KMS-11 (cell line): Measurements from ENCODE around the gene SIAE.
A peak's percentile ranks its signal among the peaks of the same experiment; 100 is the strongest.

Source experiments
- H2AFZ ChIP-seq: fragments of 200-600 bp; sonication (generic); 2 replicates; pipeline ENCODE4 v1.6.1; 2016; ENCODE audit warnings: antibody characterized with exemption, mixed run types, low read depth
- H3K27ac ChIP-seq: fragments of 200-600 bp; sonication (generic); 2 replicates; pipeline ENCODE4 v1.6.1; 2016; ENCODE audit warnings: mild to moderate bottlenecking, mixed run types
- H3K27me3 ChIP-seq: fragments of 200-600 bp; sonication (generic); 2 replicates; pipeline ENCODE4 v1.6.1; 2017; ENCODE audit warnings: mild to moderate bottlenecking, low read depth, mixed run types, moderate library complexity; ENCODE audit not compliant: insufficient read depth
- H3K36me3 ChIP-seq: fragments of 200-600 bp; sonication (generic); 2 replicates; pipeline ENCODE4 v1.6.1; 2017; ENCODE audit warnings: mild to moderate bottlenecking, mixed run types; ENCODE audit not compliant: insufficient read depth
- H3K4me1 ChIP-seq: fragments of 200-600 bp; sonication (generic); 2 replicates; pipeline ENCODE4 v1.6.1; 2016; ENCODE audit warnings: mild to moderate bottlenecking, low read depth, mixed run types; ENCODE audit not compliant: poor library complexity, severe bottlenecking
- H3K4me2 ChIP-seq: fragments of 200-600 bp; sonication (generic); 2 replicates; pipeline ENCODE4 v1.7.0; 2016; ENCODE audit warnings: mild to moderate bottlenecking, mixed run types
- H3K4me3 ChIP-seq: fragments of 200-600 bp; sonication (generic); IDR thresholded peaks from 2 replicates; pipeline ENCODE4 v1.6.1; 2017; ENCODE audit warnings: low read depth, low read length, mixed read lengths; ENCODE audit not compliant: insufficient read depth
- H3K79me2 ChIP-seq: fragments of 200-600 bp; sonication (generic); 2 replicates; pipeline ENCODE4 v1.6.1; 2016; ENCODE audit warnings: low read depth, mixed run types; ENCODE audit not compliant: insufficient read depth
- H3K9ac ChIP-seq: fragments of 200-600 bp; sonication (generic); 2 replicates; pipeline ENCODE4 v1.6.1; 2016; ENCODE audit warnings: mild to moderate bottlenecking, mixed run types
- H4K20me1 ChIP-seq: fragments of 200-600 bp; sonication (generic); 2 replicates; pipeline ENCODE4 v1.6.1; 2016; ENCODE audit warnings: mild to moderate bottlenecking, mixed run types; ENCODE audit not compliant: insufficient read depth
- CTCF ChIP-seq: fragments of 200-600 bp; sonication (generic); conservative IDR thresholded peaks from 2 replicates; pipeline ENCODE4 v1.6.1; 2017; ENCODE audit warnings: low read depth, mild to moderate bottlenecking, antibody characterized with exemption, low read length, moderate library complexity, mixed read lengths

SIAE gene

GRCh38 chr11:124644426-124645280 is 28.9 kb downstream of the SIAE start:
- no peaks in the 10 kb centered on the region for H3K36me3 ChIP-seq
- no peak overlapping the region for H3K4me3 ChIP-seq
- H3K27me3 ChIP-seq = no peaks in the 10 kb centered on the region
- H3K4me1 ChIP-seq = peaks cover 4% of the 10 kb centered on the region
- TF ChIP-seq CTCF = peak; percentile 81
- H2AFZ ChIP-seq = peak overlapping the region; percentile 80
- no peaks in the 10 kb centered on the region for H3K79me2 ChIP-seq
- H3K4me2 ChIP-seq = 0 out of 2 replicates have a peak overlapping the region, but pooled peaks have one; percentile 12
- H4K20me1 ChIP-seq = no peaks in the 10 kb centered on the region
- no peak overlapping the region for H3K27ac ChIP-seq
- no peak overlapping the region for H3K9ac ChIP-seq

- Histone ChIP-seq H3K79me2 (no peaks in the 10 kb centered on the region), H3K36me3 (no peaks in the 10 kb centered on the region), H3K4me3 (no peak overlapping the region), H2AFZ (peak overlapping the region; percentile 80; the same call in 1 of the 2 replicates), H3K27me3 (no peaks in the 10 kb centered on the region), H3K4me2 (no peak overlapping the region), H3K9ac (no peak overlapping the region), H4K20me1 (no peaks in the 10 kb centered on the region), H3K27ac (no peak overlapping the region), H3K4me1 (peaks cover 4% of the 10 kb centered on the region)
- no peak for TF ChIP-seq CTCF
Observed at GRCh38 chr11:124643605-124644425, 29.7 kb downstream of the SIAE start.

GRCh38 chr11:124643042-124643604 is 30.4 kb downstream of the SIAE start:
- no peak overlapping the region for H3K9ac ChIP-seq
- no peak overlapping the region for H2AFZ ChIP-seq

More at GRCh38 chr11:124643042-124643604, 30.4 kb downstream of the SIAE start:
- Histone ChIP-seq H3K4me1 (peaks cover 4% of the 10 kb centered on the region), H3K4me2 (no peak overlapping the region), H3K27me3 (no peaks in the 10 kb centered on the region), H3K27ac (no peak overlapping the region), H3K79me2 (no peaks in the 10 kb centered on the region), H4K20me1 (no peaks in the 10 kb centered on the region), H3K4me3 (no peak overlapping the region), H3K36me3 (no peaks in the 10 kb centered on the region)
- no peak for TF ChIP-seq CTCF
